ENCODE measurements around the gene APBB1. TPM values are rescaled to one million over a fixed set of nuclear protein-coding genes. Genes with fewer than 3 reads are reported as not detected.

Gene APBB1
- 10 to 100 TPM; 30.7 to 32.1 TPM for total RNA-seq
- polyA plus RNA-seq (ENCODE audit: insufficient read length in 6 of 6) = 10 to 100 TPM; 40.2 to 47.1 (median 44.5) TPM
- long read RNA-seq, donor 1, partial matches to known transcripts = 0 of 7 reads
- long read RNA-seq, donor 1, other reads (novel, unspliced or antisense) = 0 of 7 reads
- long read RNA-seq, donor 2, partial matches to known transcripts = 6 of 12 reads
- long read RNA-seq, donor 2, other reads (novel, unspliced or antisense) = 0 of 12 reads
- long read RNA-seq, donor 3, transcript APBB1-201 (14 exons, 2,636 nt) = major isoform, 10 of 11 reads
- long read RNA-seq, donor 3, partial matches to known transcripts = 0 of 11 reads
- long read RNA-seq, donor 3, other reads (novel, unspliced or antisense) = 0 of 11 reads
- long read RNA-seq, donor 4, transcript APBB1-201 (14 exons, 2,636 nt) = major isoform, 5 of 10 reads
- long read RNA-seq, donor 4, partial matches to known transcripts = 1 of 10 reads
- long read RNA-seq, donor 4, other reads (novel, unspliced or antisense) = 2 of 10 reads
- long read RNA-seq, donor 5, transcript APBB1-201 (14 exons, 2,636 nt) = major isoform, 5 of 9 reads
- long read RNA-seq, donor 5, partial matches to known transcripts = 0 of 9 reads
- long read RNA-seq, donor 5, other reads (novel, unspliced or antisense) = 0 of 9 reads
- long read RNA-seq, donor 6, transcript APBB1-201 (14 exons, 2,636 nt) = major isoform, 14 of 17 reads
- long read RNA-seq, donor 6, partial matches to known transcripts = 0 of 17 reads
- long read RNA-seq, donor 6, other reads (novel, unspliced or antisense) = 0 of 17 reads
- long read RNA-seq, donor 7, partial matches to known transcripts = 0 of 5 reads
- long read RNA-seq, donor 7, other reads (novel, unspliced or antisense) = 0 of 5 reads
- long read RNA-seq, donor 8, transcript APBB1-201 (14 exons, 2,636 nt) = major isoform, 7 of 9 reads
- long read RNA-seq, donor 8, partial matches to known transcripts = 0 of 9 reads
- long read RNA-seq, donor 8, other reads (novel, unspliced or antisense) = 0 of 9 reads
- long read RNA-seq, donor 9 = 0 reads
- long read RNA-seq, donor 10, partial matches to known transcripts = 3 of 8 reads
- long read RNA-seq, donor 10, other reads (novel, unspliced or antisense) = 2 of 8 reads
- long read RNA-seq, donor 11, transcript APBB1-201 (14 exons, 2,636 nt) = major isoform, 36 of 99 reads
- long read RNA-seq, donor 11, transcript APBB1-205 (3 exons, 1,229 nt) = minor isoform, 10 of 99 reads
- long read RNA-seq, donor 11, partial matches to known transcripts = 47 of 99 reads
- long read RNA-seq, donor 11, other reads (novel, unspliced or antisense) = 0 of 99 reads
- long read RNA-seq, donor 12, partial matches to known transcripts = 0 of 4 reads
- long read RNA-seq, donor 12, other reads (novel, unspliced or antisense) = 0 of 4 reads

GRCh38 chr11:6419009-6419631, at the start of gene APBB1:
TSS of gene APBB1 (minus strand) at chr11:6419094. CDS start at chr11:6411347, 7,747 bp downstream.
- ATAC-seq = peak; percentile 97
- Histone ChIP-seq H3K36me3 (no peaks in the 10 kb centered on the region), H3K4me1 (peaks cover 6 to 25% of the 10 kb centered on the region in 2 donors), H3K4me3 (peak within 1 kb of the TSS; percentile 85 to 92), H3K27me3 (peaks cover 0 to 42% of the 10 kb centered on the region in 2 donors), H3K27ac (peak within 1 kb of the TSS; percentile 87 to 89), H3K9me3 (no peaks in the 10 kb centered on the region)
- intact Hi-C loops (cut with DNase I) = no loop called here
- DNase-seq = peak in 3 of 4 donors; percentile 75 to 85 (median 77)
- TF ChIP-seq CTCF (IDR thresholded peaks at IDR 0.05) = no peak

GRCh38 chr11:6459099-6459450, 40.2 kb upstream of the APBB1 start:
- Histone ChIP-seq H3K36me3 (peaks cover 0 to 68% of the 10 kb centered on the region in 2 donors), H3K9me3 (no peaks in the 10 kb centered on the region), H3K4me3 (no peak overlapping the region), H3K27ac (no peak overlapping the region), H3K4me1 (no peaks in the 10 kb centered on the region), H3K27me3 (no peaks in the 10 kb centered on the region)
- TF ChIP-seq CTCF (IDR thresholded peaks at IDR 0.05) = no peak
- intact Hi-C loops (cut with DNase I) = no loop called here
- ATAC-seq (peak; percentile 7), DNase-seq (no peak)

- no peaks in the 10 kb centered on the region for H3K9me3 ChIP-seq
- ATAC-seq (peak; percentile 85), DNase-seq (peak in 1 of 4 donors; percentile 39)
- H3K27ac ChIP-seq = no peak overlapping the region
- intact Hi-C loops (cut with DNase I) = no loop called here
- H3K36me3 ChIP-seq = peaks cover 0 to 68% of the 10 kb centered on the region in 2 donors
- no peak overlapping the region for H3K4me3 ChIP-seq
- TF ChIP-seq CTCF (IDR thresholded peaks at IDR 0.05) = no peak
- no peaks in the 10 kb centered on the region for H3K27me3 ChIP-seq
- no peaks in the 10 kb centered on the region for H3K4me1 ChIP-seq
Observed at GRCh38 chr11:6458352-6459098, 39.6 kb upstream of the APBB1 start.

GRCh38 chr11:6457581-6458320, 38.9 kb upstream of the APBB1 start:
- no peak overlapping the region for H3K27ac ChIP-seq
- no peaks in the 10 kb centered on the region for H3K9me3 ChIP-seq
- H3K4me1 ChIP-seq = no peaks in the 10 kb centered on the region
- intact Hi-C loops (cut with DNase I) = no loop called here
- no peaks in the 10 kb centered on the region for H3K27me3 ChIP-seq
- DNase-seq = peak in 1 of 4 donors; percentile 70
- TF ChIP-seq CTCF (IDR thresholded peaks at IDR 0.05) = no peak
- ATAC-seq = no peak
- H3K4me3 ChIP-seq = no peak overlapping the region
- H3K36me3 ChIP-seq = peaks cover 0 to 69% of the 10 kb centered on the region in 2 donors
